GM18951 (cell line): ENCODE data around the gene ULK4.

Experiments used
- POLR2A ChIP-seq: IDR thresholded peaks from 4 replicates; pipeline ENCODE4 v1.6.1; 2011; ENCODE audit warnings: mild to moderate bottlenecking; ENCODE audit not compliant: insufficient read length, insufficient read depth; ENCODE audit errors: extremely low read depth
- in situ Hi-C: fragments of 300-500 bp; cut with MboI; formaldehyde crosslinking; loops from one replicate; pipeline ENCODE4 v1.12.0; 2022; ENCODE audit warnings: low sequenced_read_pairs, mixed read lengths, inconsistent platforms; ENCODE audit not compliant: unreplicated experiment

The ULK4 gene

GRCh38 chr3:41202834-41203345 is 759.0 kb downstream of the ULK4 start:
- TF ChIP-seq POLR2A: no peak
- in situ Hi-C loops: no loop called here

GRCh38 chr3:41202075-41202833 is 759.6 kb downstream of the ULK4 start:
- no peak for TF ChIP-seq POLR2A
- in situ Hi-C loops: no loop called here

- in situ Hi-C loops: no loop called here
- TF ChIP-seq POLR2A: no peak
Observed at GRCh38 chr3:41200669-41201021, 761.3 kb downstream of the ULK4 start.

- TF ChIP-seq POLR2A: no peak
- in situ Hi-C loops: no loop called here
Observed at GRCh38 chr3:41199866-41200668, 761.8 kb downstream of the ULK4 start.

GRCh38 chr3:41198950-41199865 is 762.7 kb downstream of the ULK4 start, which contains the start of gene CTNNB1:
Gene CTNNB1, plus strand, starts transcription at chr3:41199505. Its CDS starts 24,564 bp downstream, at chr3:41224069.
- in situ Hi-C loops: no loop called here
- peak; percentile 99 for TF ChIP-seq POLR2A

GRCh38 chr3:41198526-41198925 is 763.4 kb downstream of the ULK4 start:
- no peak for TF ChIP-seq POLR2A
- in situ Hi-C loops: no loop called here

GRCh38 chr3:41198046-41198445 is 763.9 kb downstream of the ULK4 start:
- in situ Hi-C loops: no loop called here
- no peak for TF ChIP-seq POLR2A
